Left cardiac atrium (tissue), 4 donors: Measurements from ENCODE around the gene PRF1. TPM values are rescaled to one million over a fixed set of nuclear protein-coding genes. Genes with fewer than 3 reads are reported as not detected.
A peak's percentile ranks its signal among the peaks of the same experiment; 100 is the strongest.
"Not testable (repeated sequence)": the region's sequence is repeated elsewhere in the genome, so short reads cannot be mapped to it uniquely, and the experiment has no call there.

ENCODE experiments used
- ATAC-seq, 2 donors: fragments of 200-7000 bp; cut with Tn5 transposase; one replicate each; pipeline ENCODE4 v1.9.1; 2020; ENCODE audit warnings: mild to moderate bottlenecking in 2 of 2, moderate library complexity in 2 of 2
- DNase-seq: peaks from one replicate; pipeline ENCODE4 v3.0.0-alpha.2; 2020
- intact Hi-C, 2 donors: fragments of 100-400 bp; cut with DNase I; formaldehyde crosslinking; loops; one replicate each; pipeline versions ENCODE4 v1.14.1 to v1.15.1; 2022 to 2023
- long read RNA-seq: library from polyadenylated mRNA; unstranded; transcript quantifications from one replicate; pipeline ENCODE4 v2.0.0, GENCODE V29; 2021
- total RNA-seq, 2 donors: library from RNA; stranded (reverse); fragmentation: NEBNext Ultra II Directional; extraction: Animal tissue kit (Norgen Biotek cat#: 25700); gene quantifications; one replicate each; pipeline ENCODE4 v1.2.1, GENCODE V29; 2021
- donor health status: DM: no; HTN: yes; CAD: no.
- donor health status: DM: no; HTN: yes; CAD: no; lungs with severe emphysema.
- donor health status: DM: yes; HTN: yes; CAD: no.
- donor health status: Dilated cardiomyopathy.

Gene PRF1
- 1 to 10 TPM; 1.5 to 4.6 TPM for total RNA-seq
- long read RNA-seq: 0 reads

DNA sequence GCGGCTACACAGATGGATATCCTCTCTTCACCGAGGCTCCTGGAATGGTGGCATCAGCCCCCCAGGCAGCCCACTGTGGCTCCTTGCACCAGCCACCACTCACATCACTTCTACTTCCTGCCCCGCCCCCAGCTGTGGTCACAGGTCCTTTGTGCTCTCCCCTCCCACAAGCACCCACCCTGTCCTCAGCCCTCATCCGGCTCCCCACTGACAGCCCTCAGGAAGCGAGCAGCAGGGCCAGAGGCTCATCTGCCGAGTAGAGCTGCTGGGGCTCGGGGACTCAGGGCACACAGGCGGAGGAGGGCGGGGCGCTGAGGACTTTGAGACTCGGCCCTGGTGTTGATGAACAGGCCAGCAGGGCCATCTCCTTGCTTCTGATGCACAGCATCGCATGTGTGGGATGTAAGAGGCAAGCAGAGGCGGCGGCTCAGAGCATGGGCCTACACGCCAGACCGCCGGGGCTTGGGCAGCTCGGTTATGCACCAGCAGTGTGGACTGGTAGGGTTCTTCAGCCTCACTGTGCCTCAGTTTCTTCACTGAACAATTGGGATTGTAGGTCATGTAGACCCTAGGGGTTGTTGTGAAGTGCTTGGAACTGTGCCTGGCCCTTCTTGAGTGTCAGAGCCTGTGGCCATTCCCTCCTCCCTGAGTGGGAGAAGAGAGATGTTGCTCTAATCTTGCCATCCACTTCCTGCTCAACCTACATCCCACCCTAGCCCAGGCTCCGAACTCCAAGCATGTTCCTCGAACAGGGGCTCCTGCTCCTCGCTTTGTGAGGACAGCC is at the start of gene PRF1:
PRF1 (minus strand) TSS at position 77 of the 784 bp plus-strand sequence. CDS start 1,839 bp downstream, outside the sequence.
- DNase-seq: no peak
- peak; percentile 59 to 83 for ATAC-seq
- intact Hi-C loops: no loop called here

DNA sequence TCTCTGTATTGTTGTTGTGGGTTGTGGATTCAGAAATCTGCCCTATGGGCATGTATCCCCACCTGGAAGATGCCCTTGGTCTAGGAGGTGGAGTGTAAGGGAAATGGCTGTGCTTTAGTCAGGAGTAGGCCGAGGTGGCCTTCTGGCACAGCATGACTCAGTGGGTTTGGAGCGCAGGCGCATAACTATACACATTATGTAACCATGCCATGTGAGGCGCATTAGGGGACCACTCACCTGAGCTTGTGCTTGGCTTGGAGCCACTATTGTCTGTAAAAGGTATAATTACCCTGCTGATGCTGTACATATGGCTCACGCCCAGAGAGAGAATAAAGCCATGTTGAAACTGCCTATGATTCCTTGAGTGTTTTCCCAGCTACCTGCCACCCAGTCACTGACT is 49.1 kb upstream of the PRF1 start:
- DNase-seq: no peak
- ATAC-seq: no peak
- intact Hi-C loops: no loop called here

DNA sequence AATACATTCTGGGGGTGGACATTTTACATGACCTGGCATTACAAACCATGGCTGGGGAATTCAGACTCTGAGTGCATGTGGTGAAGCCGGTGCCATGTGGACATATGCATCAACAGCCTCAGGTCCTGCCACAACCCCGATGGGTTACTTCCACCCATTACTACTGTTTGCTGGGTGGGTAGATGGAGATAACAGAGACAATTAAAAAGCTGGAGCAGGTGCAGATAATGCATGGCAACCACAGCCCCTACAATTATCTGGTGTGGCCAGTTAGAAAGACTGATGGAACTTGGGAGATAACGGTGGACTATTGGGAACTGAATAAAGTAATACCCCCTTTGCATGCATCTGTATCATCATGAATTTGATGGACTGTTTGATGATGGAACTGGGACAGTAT is 48.2 kb upstream of the PRF1 start:
- DNase-seq (no peak), ATAC-seq (no peak)
- intact Hi-C loops: no loop called here

DNA sequence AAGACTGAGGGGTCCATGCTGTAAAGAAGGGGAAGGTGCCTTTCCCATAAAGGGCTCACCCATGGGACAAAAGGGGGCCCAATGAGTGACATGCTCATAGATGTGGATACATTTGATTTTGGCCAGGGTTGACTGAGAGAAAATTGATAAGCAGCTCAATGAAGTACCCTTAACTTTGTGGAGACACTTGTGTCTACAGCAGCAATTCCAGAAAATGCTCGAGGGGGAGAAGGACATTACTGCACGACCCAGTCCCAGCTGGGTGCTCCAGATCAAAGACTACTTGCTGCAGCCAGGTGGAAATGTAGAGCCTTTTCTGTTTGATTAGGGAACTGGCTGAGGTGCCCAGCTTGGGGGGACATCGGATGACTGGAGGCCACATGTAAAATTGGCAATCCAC is 47.6 kb upstream of the PRF1 start:
- DNase-seq (no peak), ATAC-seq (no peak)
- intact Hi-C loops: no loop called here

GRCh38 chr10:70649526-70649925 is 47.0 kb upstream of the PRF1 start:
- DNase-seq (no peak), ATAC-seq (no peak)
- intact Hi-C loops: no loop called here

GRCh38 chr10:70648427-70648826 is 45.9 kb upstream of the PRF1 start:
- ATAC-seq: no peak
- DNase-seq: no peak
- intact Hi-C loops: no loop called here

DNA sequence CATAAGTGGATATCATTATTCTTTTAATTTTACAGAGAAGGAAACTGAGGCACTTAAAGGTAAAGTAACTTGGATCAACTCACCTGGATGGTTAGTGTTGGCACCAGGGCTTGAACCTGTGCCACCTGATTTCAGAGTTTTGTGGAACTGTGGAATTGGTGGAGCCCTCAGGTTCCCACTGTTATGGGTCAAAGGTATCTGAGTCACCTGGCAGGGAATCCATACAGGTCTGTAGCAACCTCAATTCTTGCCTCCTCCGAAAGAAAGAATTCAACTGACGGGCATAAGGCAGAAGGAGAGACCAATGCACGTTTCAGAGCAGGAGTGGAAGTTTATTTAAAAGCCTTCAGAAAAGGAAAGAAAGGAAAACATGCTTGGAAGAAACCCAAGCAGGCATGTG is 44.5 kb upstream of the PRF1 start:
- intact Hi-C loops: no loop called here
- DNase-seq: no peak
- no peak for ATAC-seq

GRCh38 chr10:70644959-70645358 is 42.4 kb upstream of the PRF1 start:
- DNase-seq, ATAC-seq, intact Hi-C loops: not testable (repeated sequence)

GRCh38 chr10:70643272-70643671 is 40.7 kb upstream of the PRF1 start:
- DNase-seq, ATAC-seq, intact Hi-C loops: not testable (repeated sequence)

DNA sequence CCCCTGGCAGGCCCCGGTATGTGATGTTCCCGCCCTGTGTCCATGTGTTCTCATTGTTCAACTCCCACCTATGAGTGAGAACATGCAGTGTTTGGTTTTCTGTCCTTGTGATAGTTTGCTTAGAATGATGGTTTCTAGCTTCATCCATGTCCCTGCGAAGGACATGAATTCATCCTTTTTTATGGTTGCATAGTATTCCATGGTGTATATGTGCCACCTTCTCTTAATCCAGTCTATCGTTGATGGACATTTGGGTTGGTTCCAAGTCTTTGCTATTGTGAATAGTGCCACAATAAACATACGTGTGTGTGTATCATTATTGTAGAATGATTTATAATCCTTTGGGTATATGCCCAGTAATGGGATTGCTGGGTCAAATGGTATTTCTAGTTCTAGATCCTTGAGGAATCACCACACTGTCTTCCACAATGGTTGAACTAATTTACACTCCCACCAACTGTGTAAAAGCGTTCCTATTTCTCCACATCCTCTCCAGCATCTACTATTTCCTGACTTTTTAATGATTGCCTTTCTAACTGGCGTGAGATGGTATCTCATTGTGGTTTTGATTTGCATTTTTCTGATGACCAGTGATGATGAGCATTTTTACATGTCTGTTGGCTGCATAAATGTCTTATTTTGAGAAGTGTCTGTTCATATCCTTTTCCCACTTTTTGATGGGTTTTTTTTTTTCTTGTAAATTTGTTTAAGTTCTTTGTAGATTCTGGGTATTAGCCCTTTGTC is 37.3 kb upstream of the PRF1 start:
- DNase-seq, intact Hi-C loops, ATAC-seq: not testable (repeated sequence)

- intact Hi-C loops, ATAC-seq: not testable (repeated sequence)
These were observed 32.0 kb upstream of the PRF1 start for GRCh38 chr10:70634515-70634914.

GRCh38 chr10:70634011-70634410 is 31.5 kb upstream of the PRF1 start:
- ATAC-seq (no peak), DNase-seq (no peak)
- intact Hi-C loops: no loop called here

More at GRCh38 chr10:70634515-70634914, 32.0 kb upstream of the PRF1 start:
- DNase-seq: not testable (repeated sequence)

DNA sequence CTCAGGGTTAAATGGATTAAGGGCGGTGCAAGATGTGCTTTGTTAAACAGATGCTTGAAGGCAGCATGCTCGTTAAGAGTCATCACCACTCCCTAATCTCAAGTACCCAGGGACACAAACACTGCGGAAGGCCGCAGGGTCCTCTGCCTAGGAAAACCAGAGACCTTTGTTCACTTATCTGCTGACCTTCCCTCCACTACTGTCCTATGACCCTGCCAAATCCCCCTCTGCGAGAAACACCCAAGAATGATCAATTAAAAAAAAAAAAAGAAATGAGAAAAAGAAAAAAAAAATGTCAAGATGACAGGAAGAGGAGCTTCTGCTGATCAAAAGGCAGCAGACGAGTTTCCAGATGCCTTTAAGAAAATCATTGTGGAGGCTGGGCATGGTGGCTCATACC is 29.2 kb upstream of the PRF1 start:
- intact Hi-C loops, DNase-seq, ATAC-seq: not testable (repeated sequence)

- DNase-seq: no peak
- no peak for ATAC-seq
- intact Hi-C loops: no loop called here
These were observed 26.8 kb upstream of the PRF1 start for GRCh38 chr10:70629338-70629737.

GRCh38 chr10:70626056-70626455 is 23.5 kb upstream of the PRF1 start:
- intact Hi-C loops: no loop called here
- ATAC-seq (no peak), DNase-seq (no peak)

DNA sequence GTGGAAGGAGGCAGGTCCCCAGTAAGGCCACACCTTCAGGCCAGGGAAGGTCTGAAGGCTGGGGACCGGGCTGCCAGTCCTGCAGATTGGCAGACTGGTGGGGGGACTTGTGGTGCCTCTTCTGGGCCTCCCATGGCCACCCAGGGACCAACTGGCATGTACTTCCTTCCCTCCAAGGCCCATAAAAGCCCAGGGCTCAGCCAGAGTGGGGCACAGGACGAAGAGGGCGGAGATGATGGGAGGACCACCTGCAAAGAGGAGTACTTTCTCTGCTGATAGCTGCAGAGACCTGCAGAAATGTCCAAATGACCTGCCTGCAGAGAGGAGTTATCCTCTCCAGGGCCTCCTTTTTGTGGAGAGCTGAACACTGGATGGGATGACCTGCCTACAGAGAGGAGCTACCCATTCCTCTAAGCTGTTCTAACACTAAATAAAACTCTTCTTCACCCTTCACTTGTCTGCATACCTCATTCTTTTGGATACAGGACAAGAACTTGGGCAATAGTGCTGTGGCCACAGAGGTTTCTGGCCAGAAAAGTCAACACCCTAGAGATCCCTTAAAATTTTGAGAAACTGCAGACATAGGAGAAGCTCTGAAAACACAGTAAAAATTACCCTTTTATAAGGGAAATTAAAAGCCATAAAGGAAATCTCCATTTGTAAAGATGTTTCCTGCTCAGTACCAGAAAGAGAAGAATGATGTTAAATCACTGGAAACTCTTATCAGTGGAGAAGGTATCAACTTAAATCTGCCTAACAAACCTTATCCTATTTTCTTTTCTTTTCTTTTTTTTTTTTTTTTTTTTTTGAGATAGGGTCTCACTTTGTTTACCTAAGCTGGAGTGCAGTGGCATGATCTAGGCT is 20.7 kb upstream of the PRF1 start:
- ATAC-seq (peak; percentile 73 to 80), DNase-seq (no peak)
- intact Hi-C loops: no loop called here

DNA sequence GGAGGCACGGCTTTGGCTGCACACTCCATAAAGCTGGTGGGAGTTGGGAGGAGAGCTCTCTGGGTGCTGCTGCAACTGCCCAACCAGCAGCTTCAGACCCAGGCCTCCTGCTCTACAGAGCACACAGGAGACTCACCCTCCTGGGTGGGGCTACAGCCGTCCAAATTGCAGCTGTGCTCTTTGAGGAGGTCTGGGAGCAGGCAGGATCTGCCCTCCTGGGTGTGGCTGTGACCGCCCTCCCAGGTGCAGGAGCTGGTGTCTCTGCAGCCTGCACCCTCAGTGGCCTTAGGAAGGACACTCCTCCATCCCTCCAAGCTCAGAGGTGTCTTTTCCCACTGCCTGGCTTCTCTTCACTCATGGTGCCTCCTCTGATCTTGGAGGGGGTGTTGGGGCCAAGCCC is 20.0 kb upstream of the PRF1 start:
- intact Hi-C loops: no loop called here
- DNase-seq: no peak
- no peak for ATAC-seq

DNA sequence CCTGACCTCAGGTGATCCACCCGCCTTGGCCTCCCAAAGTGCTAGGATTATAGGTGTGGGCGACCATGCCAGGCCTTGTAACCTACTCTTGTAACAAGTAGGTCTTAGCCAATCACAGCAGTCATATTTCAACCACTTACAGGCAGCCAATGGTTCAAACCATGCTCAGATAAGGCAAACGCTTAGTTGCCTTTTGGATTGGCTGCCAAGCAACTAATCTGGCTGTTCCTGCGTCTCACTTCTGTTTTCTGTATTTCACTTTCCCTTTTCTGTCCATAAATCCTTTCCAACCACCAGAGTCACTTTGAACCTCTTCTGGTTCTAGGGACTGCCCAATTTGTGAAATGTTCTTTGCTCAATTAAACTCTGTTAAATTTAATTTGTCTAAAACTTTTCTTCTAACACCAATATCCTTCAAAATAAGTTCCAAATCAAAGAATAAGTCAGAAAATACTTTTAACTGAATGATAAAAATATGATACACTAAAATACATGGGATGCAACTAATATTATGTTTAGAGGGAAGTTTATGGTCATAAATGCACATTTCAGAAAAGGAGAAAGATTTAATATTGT is 19.1 kb upstream of the PRF1 start:
- intact Hi-C loops: no loop called here
- ATAC-seq (no peak), DNase-seq (no peak)

DNA sequence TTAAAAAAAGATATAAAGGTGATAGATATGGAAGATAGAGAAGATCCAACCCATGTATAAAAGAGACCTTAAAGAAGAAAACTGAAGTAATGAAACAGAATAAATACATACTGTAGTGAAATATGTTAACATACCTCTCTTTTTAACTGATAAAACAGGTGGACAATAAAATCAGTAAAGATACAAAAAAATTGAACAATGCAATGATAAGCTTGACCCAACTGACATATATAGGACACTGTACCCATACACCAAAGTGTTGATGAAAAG is 17.4 kb upstream of the PRF1 start:
- ATAC-seq (no peak), DNase-seq (no peak)
- intact Hi-C loops: no loop called here
